Measurements from ENCODE around the gene CDK10. TPM values are rescaled to one million over a fixed set of nuclear protein-coding genes. Genes with fewer than 3 reads are reported as not detected.

CDK10 gene
- polyA plus RNA-seq, 1 donor from 2014 or later = 126 TPM

GRCh38 chr16:89658221-89658879 lies 28.1 kb upstream of the CDK10 start:
- Histone ChIP-seq H3K36me3 (ENCODE audit: insufficient read depth, low read length) (peaks cover 11% of the 10 kb centered on the region), H3K27me3 (ENCODE audit: insufficient read depth, low read depth, low read length) (no peaks in the 10 kb centered on the region), H3K79me2 (replicated peaks; ENCODE audit: insufficient read depth, low read length) (peaks cover 43% of the 10 kb centered on the region), H3K9ac (ENCODE audit: low read length) (peak overlapping the region; percentile 84), H2AFZ (ENCODE audit: low read depth, low read length) (peak overlapping the region; percentile 65), H3K4me2 (ENCODE audit: low read length) (peak overlapping the region; percentile 34), H4K20me1 (ENCODE audit: insufficient read depth) (no peaks in the 10 kb centered on the region), H3K9me2 (ENCODE audit: insufficient read depth, low read length) (no peaks in the 10 kb centered on the region), H3K9me3 (ENCODE audit: low read length) (no peaks in the 10 kb centered on the region), H3K4me3 (ENCODE audit: low read length) (peak overlapping the region; percentile 94), H3F3A (ENCODE audit: insufficient read depth, low read length, poor library complexity, severe bottlenecking) (no peaks in the 10 kb centered on the region), H3K27ac (ENCODE audit: low read length) (peak overlapping the region; percentile 66)
- TF ChIP-seq SMC3 (conservative IDR thresholded peaks at IDR 0.05; ENCODE audit: poor library complexity) = peak; percentile 9
- TF ChIP-seq REST (IDR thresholded peaks at IDR 0.05; ENCODE audit: borderline replicate concordance) = no peak

- H2AFZ ChIP-seq (ENCODE audit: low read depth, low read length) = no peak overlapping the region
- H3K9me2 ChIP-seq (ENCODE audit: insufficient read depth, low read length) = no peaks in the 10 kb centered on the region
- H3K27me3 ChIP-seq (ENCODE audit: insufficient read depth, low read depth, low read length) = no peaks in the 10 kb centered on the region
- H3K27ac ChIP-seq (ENCODE audit: low read length) = no peak overlapping the region
- H4K20me1 ChIP-seq (ENCODE audit: insufficient read depth) = no peaks in the 10 kb centered on the region
- H3K4me2 ChIP-seq (ENCODE audit: low read length) = no peak overlapping the region
- H3F3A ChIP-seq (ENCODE audit: insufficient read depth, low read length, poor library complexity, severe bottlenecking) = no peaks in the 10 kb centered on the region
- TF ChIP-seq REST (IDR thresholded peaks at IDR 0.05; ENCODE audit: borderline replicate concordance) (no peak), TAF1 (IDR thresholded peaks at IDR 0.05; ENCODE audit: low read depth) (no peak), EP300 (conservative IDR thresholded peaks at IDR 0.05; ENCODE audit: poor library complexity, severe bottlenecking) (no peak), MXI1 (conservative IDR thresholded peaks at IDR 0.05; ENCODE audit: poor library complexity, severe bottlenecking) (no peak), SMC3 (conservative IDR thresholded peaks at IDR 0.05; ENCODE audit: poor library complexity) (no peak), EZH2 (IDR thresholded peaks at IDR 0.05; ENCODE audit: borderline replicate concordance, insufficient read depth, low read length, poor library complexity, severe bottlenecking) (no peak), RAD21 (conservative IDR thresholded peaks at IDR 0.05) (no peak), POLR2AphosphoS5 (IDR thresholded peaks at IDR 0.05) (no peak)
- no peak overlapping the region for H3K4me3 ChIP-seq (ENCODE audit: low read length)
- H3K79me2 ChIP-seq (replicated peaks; ENCODE audit: insufficient read depth, low read length) = peaks cover 30% of the 10 kb centered on the region
- no peaks in the 10 kb centered on the region for H3K9me3 ChIP-seq (ENCODE audit: low read length)
- peaks cover 11% of the 10 kb centered on the region for H3K36me3 ChIP-seq (ENCODE audit: insufficient read depth, low read length)
- no peak overlapping the region for H3K9ac ChIP-seq (ENCODE audit: low read length)
Observed at GRCh38 chr16:89660146-89660545, 26.3 kb upstream of the CDK10 start.

Measured in neural cell (in vitro differentiated cells).